ENCODE data around the gene ANKRD6.

The ANKRD6 gene

GRCh38 chr6:89564752-89565427, 131.9 kb downstream of the ANKRD6 start:
- DNase-seq (ENCODE audit: low read depth): no peak

- DNase-seq (ENCODE audit: low read depth): no peak
Measured at GRCh38 chr6:89566008-89566800, 133.3 kb downstream of the ANKRD6 start.

- no peak for DNase-seq (ENCODE audit: low read depth)
Measured at GRCh38 chr6:89566930-89567629, 134.1 kb downstream of the ANKRD6 start.

GRCh38 chr6:89567630-89568390, 134.9 kb downstream of the ANKRD6 start:
- DNase-seq (ENCODE audit: low read depth): no peak

GRCh38 chr6:89574910-89575561, 142.1 kb downstream of the ANKRD6 start:
- DNase-seq (ENCODE audit: low read depth): no peak

DNA sequence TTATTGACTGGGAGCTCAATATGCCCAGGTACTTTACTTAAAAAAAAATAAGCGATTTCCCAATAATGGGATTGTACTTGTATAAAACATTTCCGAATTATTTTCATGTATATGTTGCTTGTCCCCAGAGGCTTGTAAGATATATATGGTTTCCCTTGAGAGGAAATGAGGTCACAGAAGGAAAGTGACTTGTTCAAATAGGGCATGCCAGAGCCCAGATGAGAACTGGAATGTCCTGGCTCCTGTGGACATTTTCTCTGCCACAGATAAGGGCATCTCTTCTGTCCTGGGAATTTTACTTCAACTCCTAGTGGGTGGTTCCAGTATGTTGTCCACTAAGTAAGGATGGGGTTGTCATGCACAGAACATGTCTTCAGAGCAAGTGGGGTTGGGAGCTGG, 142.6 kb downstream of the ANKRD6 start:
- no peak for DNase-seq (ENCODE audit: low read depth)

- no peak for DNase-seq (ENCODE audit: low read depth)
Measured at GRCh38 chr6:89580997-89581666, 148.2 kb downstream of the ANKRD6 start.

DNA sequence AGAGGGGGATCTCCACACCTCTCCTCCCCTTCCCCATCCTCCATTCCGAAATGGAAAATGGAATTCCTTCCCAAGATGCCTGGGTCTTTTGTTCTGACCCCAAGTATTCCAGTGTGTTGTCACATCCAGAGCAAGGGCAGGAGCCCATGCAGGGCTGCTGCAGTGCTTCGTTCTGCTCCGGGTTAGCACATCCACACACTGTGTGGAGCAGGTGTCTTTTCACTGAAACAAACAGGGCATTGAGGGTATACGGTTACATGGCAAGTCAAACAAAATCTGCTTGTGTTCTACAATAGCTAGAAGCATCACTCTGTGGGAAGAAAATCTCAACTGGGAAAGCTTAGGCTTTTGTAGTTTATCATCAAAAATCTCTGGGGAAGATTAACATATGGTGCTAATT, 148.7 kb downstream of the ANKRD6 start:
- no peak for DNase-seq (ENCODE audit: low read depth)

- no peak for DNase-seq (ENCODE audit: low read depth)
Measured at GRCh38 chr6:89582669-89583325, 149.8 kb downstream of the ANKRD6 start.

GRCh38 chr6:89583559-89583958, 150.6 kb downstream of the ANKRD6 start:
- DNase-seq (ENCODE audit: low read depth): no peak

- no peak for DNase-seq (ENCODE audit: low read depth)
Measured at GRCh38 chr6:89584539-89584938, 151.6 kb downstream of the ANKRD6 start.

GRCh38 chr6:89585154-89585553, 152.2 kb downstream of the ANKRD6 start:
- DNase-seq (ENCODE audit: low read depth): no peak

GRCh38 chr6:89589297-89590025, 156.5 kb downstream of the ANKRD6 start:
- no peak for DNase-seq (ENCODE audit: low read depth)

DNA sequence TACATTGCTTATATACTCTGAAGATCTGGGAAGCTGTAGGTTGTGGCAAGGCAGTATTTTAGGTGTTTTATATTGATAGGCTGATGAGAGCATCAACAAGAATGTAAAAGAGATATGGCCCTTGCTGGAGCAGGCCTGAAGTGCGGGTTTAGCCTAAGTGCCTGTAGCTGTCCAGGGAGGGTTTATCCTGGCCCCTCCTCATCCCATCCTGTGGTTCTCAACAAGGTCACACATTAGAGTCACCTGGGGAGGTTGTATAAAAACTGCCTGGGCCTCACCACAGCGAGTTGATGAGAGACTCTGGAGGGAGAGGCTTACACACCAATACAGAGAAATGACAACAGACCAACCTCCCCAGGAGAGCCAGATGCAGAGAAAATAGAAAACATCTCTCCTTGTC, 157.2 kb downstream of the ANKRD6 start:
- no peak for DNase-seq (ENCODE audit: low read depth)

DNA sequence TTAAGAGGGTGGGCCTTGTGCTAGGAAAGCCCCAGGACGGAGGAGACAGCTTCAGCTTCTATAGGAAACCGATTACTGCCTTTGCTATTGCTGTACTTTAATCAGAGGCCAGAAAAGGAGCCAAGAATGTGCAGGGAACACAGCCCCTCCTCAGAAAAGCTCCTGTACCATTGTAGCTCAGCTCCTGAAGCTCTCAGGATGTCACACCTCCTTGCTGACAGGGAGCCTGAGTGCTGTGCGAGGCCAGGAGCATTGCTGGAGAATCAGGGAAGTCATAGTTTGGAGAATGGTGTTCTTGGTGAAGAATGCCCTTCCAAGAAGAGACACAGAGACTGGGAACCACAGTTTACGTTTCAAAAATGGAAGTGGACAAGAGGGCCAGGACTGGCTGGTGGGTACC, 158.8 kb downstream of the ANKRD6 start:
- DNase-seq (ENCODE audit: low read depth): no peak

DNA sequence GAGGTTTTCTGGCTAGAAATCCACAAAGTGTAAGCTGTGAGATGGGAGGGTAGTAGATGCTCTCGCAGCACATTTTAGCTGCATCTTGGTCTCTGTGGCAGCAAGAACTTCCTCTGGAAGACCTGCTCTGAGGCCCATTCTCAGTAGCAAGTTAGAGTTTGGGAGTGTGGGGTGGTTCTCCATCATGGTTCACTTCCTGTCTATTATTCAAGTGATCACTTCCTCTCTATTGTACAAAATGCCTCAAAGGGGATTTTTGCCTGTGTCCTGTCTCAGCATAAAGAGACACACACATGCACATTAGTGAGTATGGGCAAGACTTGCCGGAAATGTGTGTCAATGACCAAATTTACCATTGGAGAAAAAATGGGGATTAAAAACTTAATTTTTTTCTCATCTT, 163.1 kb downstream of the ANKRD6 start:
- DNase-seq (ENCODE audit: low read depth): no peak

- DNase-seq (ENCODE audit: low read depth): peak; percentile 6
Measured at GRCh38 chr6:89596484-89596883, 163.5 kb downstream of the ANKRD6 start.

GRCh38 chr6:89597372-89597771, 164.4 kb downstream of the ANKRD6 start:
- DNase-seq (ENCODE audit: low read depth): no peak

DNA sequence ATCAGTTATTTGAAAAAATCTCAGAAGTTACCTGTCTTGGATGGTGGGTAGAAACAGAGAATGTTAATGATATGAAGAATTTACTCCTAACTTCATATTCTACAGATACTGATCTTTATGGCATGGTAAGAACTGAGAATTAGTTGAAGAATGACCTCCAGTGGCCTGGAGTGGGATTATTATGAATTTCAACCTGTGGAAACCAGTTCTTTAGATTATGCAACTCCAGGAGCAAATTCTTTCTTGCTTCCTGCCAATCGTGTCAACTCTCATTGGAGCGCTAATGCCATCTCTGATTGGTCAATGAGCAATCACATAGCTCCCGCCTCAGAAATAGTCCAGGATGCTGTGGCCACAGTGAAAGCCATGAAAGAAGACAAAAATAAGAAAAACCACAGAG, 165.0 kb downstream of the ANKRD6 start:
- peak; percentile 67 for DNase-seq (ENCODE audit: low read depth)

- DNase-seq (ENCODE audit: low read depth): no peak
Measured at GRCh38 chr6:89599727-89600126, 166.8 kb downstream of the ANKRD6 start.

Measured in ELR (cell line).